C4-2B (cell line): ENCODE data around the gene ZNF814.

Experiments
- ZFX ChIP-seq: fragments of 450-650 bp; IDR thresholded peaks from 2 replicates; pipeline ENCODE4 v1.6.1; 2017
- TF ChIP-seq, protein P1 (sequence below): fragments of 450-650 bp; conservative IDR thresholded peaks from 2 replicates; pipeline ENCODE4 v1.5.1; 2017; ENCODE audit warnings: mild to moderate bottlenecking

DNA sequence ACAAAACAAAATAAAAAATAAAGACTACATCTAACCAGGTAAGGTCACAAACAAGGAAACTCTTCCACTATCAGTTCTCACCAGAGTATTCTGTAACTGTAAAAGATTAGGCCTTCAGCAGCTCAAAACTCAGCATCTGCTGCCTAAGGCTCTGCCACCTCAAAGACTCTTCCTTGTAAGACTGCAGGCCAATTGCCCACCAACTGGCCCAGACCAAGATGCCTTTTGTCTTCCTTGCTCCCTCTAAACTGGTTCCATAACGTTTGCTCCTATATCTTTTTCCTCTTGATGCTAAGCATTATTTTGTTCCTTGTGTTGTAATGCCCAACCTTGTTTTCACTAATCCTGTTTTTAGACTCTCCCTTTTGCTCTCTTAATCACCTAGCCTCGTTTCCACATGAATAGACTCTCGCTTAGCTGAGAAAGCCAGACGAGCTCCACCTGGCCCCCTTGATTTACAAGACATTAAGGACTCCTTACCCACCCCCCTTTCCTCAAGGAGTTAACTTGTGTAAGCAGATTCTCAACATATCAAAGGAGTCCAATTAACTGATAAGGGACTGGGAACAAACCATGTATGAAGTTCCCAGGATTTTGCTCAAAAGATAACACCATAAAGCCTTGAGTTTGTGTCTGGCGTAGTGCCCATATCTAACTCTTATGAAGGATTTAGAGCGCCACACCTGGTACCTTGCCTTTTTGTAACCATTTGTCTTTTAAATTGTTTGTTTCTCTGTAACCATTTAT lies 1.5 kb downstream of the ZNF814 start:
- TF ChIP-seq, protein P1, sequence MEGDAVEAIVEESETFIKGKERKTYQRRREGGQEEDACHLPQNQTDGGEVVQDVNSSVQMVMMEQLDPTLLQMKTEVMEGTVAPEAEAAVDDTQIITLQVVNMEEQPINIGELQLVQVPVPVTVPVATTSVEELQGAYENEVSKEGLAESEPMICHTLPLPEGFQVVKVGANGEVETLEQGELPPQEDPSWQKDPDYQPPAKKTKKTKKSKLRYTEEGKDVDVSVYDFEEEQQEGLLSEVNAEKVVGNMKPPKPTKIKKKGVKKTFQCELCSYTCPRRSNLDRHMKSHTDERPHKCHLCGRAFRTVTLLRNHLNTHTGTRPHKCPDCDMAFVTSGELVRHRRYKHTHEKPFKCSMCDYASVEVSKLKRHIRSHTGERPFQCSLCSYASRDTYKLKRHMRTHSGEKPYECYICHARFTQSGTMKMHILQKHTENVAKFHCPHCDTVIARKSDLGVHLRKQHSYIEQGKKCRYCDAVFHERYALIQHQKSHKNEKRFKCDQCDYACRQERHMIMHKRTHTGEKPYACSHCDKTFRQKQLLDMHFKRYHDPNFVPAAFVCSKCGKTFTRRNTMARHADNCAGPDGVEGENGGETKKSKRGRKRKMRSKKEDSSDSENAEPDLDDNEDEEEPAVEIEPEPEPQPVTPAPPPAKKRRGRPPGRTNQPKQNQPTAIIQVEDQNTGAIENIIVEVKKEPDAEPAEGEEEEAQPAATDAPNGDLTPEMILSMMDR = no peak
- TF ChIP-seq ZFX = no peak
